SKM-1 treated with dmso at 0.1 percent for 144 hours (cell line): ENCODE data around the gene ATP6V1E1.

Experiments used
- DNase-seq: peaks from one replicate; lab custom pipeline; 2025; ENCODE audit not compliant: unreplicated experiment; lab: John Stamatoyannopoulos, UW

The ATP6V1E1 gene

GRCh38 chr22:17634696-17635095 lies 6.1 kb upstream of the ATP6V1E1 start:
- DNase-seq: no peak

- DNase-seq: no peak
Observed at GRCh38 chr22:17633998-17634323, 5.4 kb upstream of the ATP6V1E1 start.

DNA sequence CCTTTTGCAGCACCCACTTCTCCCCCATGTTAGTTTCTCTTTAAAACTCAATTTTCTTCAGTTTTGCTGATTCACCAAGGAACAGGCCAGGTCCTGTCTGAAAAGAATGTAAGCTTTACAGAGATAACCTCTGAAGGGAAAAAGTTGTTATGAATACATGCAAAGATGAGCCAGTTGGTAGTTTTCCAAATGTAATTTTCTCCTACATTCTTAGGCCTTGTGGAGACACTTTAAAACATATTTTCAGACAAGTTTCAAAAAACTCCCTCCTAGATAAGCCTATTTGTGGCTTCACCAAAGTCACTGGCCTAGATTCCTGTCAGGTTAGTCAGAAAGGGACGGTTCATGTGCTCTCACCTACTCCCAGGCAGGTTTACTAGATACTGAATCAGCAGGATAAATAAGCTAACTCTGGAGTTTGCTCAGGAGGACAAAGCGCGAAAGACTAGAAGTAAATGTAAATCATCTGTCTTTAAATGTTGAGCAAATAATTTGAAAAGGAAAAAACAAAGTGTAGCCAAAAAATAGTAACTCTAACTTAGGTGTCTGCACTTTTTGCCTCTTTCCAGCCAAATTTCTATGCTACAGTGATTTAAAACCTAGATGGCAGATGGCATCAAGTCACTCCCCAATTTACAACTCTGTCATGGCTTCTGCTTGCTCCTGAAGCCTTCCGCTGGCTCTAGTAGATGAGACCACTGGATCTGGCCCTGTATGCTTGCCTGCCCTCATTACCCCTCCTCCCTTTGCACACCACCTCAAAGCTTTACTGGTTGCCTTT lies 4.9 kb upstream of the ATP6V1E1 start:
- DNase-seq: no peak

DNA sequence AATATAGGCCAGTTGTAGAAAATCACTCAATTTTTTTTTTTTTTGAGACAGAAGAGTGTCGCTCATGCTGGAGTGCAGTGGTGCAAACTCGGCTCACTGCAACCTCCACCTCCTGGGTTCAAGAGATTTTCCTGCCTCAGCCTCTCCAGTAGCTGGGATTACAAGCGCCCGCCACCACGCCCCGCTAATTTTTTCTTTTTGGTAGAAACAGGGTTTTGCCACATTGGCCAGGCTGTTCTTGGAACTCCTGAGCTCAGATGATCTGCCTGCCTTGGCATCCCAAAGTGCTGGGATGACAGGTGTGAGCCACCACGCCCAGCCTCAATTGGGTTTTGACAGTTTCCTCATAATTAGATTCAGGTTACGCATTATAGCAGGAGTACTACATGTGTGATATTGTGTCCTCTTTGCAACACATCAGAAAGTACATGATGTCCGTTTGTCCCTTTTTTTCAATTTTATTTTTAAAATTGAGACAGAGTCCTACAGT lies 2.6 kb upstream of the ATP6V1E1 start:
- no peak for DNase-seq

DNA sequence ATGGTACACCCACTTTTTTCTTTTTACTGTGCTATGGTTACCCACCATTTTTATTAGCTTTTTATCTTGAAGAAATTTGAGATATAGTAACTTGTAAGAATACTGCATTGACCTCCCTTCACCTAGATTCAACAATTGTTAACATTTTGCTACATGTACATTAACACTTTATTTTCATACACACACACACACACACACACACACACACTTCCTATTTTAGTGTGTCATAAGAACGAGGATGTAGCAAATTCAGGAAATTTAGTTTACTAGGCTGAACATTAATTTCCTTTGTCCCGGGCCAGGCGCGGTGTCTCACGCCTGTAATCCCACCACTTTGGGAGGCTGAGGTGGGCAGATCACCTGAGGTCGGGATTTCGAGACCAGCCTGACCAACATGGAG lies 1.1 kb upstream of the ATP6V1E1 start:
- DNase-seq: no peak

DNA sequence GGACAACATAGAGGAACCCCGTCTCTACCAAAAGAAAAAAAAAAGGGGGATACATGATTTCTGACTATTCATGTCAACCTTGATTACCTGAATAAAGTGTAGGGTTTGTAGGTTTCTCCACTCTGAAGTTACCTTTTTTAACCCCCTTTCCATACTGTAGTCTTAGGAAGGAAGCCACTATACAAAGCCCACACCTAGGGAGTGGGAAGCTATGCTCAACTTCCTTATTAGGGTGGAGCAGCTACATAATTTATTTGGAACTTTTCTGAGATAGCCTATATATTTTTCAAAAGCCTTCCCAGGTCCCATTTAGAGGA lies 582 bp upstream of the ATP6V1E1 start:
- DNase-seq: no peak

- DNase-seq: no peak
Observed at GRCh38 chr22:17627961-17628405, 566 bp downstream of the ATP6V1E1 start.

GRCh38 chr22:17613280-17613679 lies 15.3 kb downstream of the ATP6V1E1 start:
- no peak for DNase-seq

- no peak for DNase-seq
Observed at GRCh38 chr22:17612057-17612456, 16.5 kb downstream of the ATP6V1E1 start.

GRCh38 chr22:17607891-17608521 lies 20.5 kb downstream of the ATP6V1E1 start:
- no peak for DNase-seq

DNA sequence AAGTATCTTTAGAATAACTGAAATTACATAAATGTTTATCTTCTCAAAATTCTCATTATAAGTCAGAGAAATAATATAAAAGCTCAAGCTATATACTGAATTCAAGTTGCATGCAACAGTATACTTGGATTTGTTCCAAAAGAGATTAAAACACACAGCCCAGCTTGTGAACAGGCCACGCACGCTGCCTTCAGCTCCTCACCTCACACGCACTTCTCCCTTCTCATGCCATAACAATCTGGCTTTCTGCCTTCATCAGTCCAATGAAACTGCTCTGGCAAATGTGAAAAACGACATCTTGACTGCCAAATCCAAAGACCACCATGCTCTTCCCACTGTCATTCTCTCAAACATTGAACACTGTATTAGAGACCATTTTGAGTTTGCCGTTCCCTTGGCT lies 22.1 kb downstream of the ATP6V1E1 start:
- DNase-seq: no peak

GRCh38 chr22:17603668-17604067 lies 24.9 kb downstream of the ATP6V1E1 start:
- DNase-seq: no peak

DNA sequence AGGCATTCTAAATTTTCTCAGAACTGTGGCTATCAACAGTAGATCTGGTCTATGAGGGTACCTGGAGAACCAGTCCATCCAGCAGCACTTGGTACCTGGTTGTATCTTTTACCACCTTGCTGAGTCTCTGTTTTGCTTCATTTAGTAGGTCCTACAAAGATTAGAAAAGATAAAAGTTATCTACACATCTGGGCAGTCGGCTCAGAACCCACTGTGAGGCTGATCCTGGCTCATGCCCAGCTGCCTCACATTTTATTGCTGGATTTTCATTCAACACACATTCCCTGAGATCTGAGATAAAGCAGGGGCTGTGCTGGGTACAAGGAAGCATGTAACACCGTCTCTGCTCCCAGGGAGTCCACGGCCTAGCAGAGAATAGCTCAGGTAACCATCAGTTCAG lies 27.5 kb downstream of the ATP6V1E1 start:
- no peak for DNase-seq

DNA sequence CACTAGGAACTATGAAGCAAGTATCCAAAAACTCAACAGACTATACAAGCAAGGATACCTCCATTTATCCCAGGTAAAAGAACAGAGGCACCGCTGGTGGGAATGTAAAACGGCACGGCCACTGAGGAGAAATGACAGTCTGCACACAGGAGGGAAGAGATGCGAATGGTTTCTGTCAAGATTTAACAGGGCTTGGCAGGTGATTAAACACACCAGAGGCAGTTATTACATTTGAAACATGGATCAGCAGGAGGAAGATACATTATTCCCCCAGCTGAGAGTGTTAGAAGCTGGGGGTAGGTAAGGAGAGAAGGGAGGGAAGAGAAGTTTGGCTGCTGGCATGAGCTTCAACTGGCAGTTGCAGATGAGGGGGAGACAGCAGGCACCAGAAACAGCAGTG lies 30.2 kb downstream of the ATP6V1E1 start:
- DNase-seq: no peak

GRCh38 chr22:17597217-17597616 lies 31.3 kb downstream of the ATP6V1E1 start:
- no peak for DNase-seq

DNA sequence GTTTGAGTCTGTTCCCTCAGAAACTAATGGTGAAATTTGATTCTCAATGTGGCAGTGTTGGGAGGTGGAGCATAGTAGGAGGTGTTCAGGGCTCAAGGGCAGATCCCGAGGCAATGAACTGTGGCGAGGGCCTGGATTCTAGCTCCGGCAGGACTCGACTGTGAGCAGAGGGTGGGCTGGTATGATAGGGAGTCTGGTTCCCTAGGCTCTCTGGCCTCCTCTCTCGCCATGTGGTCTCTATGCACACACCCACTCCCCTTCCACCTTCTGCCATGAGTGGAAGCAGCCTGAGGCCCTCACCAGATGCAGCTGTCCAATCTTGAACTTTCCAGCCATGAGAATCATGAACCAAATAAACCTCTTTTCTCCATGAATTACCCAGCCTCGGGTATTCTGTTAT lies 32.3 kb downstream of the ATP6V1E1 start:
- DNase-seq: no peak

DNA sequence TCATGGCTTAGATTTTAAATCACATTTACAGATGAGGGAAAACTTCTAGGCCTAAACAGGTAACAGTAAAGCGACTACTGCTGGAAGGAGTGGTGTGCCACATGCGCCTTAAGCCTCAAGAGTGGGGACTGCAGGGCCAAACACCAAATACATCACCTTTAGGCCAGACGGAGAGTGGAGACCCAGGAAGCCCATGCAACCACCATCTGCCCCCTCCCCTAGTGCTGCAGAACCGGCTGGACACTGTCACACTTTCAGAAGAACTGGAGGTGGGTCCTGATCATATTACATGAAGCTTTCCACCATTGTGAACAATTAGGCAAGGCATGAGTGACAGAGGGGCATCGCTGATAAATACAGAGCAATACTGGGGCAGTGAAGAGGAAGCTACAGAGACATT lies 36.3 kb downstream of the ATP6V1E1 start:
- no peak for DNase-seq

DNA sequence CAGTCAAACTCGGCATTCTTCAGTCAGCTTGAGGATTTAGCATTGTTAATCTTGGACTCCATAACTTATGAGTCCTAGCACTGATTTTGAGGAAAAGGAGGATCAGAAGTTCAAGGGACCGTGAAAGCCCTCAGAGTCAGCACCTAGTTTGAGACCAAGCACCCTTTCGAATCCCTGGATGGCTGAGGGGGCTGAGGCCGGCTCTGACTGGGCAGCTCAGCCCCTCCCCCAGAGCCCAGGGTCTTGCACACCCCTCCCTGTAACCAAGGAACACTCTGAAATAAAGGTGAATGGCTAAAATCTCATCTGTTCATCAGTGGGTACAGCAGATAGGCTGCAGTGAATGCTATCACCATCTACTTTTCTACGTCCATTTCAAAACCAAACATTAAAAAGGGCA lies 38.0 kb downstream of the ATP6V1E1 start:
- DNase-seq: no peak

DNA sequence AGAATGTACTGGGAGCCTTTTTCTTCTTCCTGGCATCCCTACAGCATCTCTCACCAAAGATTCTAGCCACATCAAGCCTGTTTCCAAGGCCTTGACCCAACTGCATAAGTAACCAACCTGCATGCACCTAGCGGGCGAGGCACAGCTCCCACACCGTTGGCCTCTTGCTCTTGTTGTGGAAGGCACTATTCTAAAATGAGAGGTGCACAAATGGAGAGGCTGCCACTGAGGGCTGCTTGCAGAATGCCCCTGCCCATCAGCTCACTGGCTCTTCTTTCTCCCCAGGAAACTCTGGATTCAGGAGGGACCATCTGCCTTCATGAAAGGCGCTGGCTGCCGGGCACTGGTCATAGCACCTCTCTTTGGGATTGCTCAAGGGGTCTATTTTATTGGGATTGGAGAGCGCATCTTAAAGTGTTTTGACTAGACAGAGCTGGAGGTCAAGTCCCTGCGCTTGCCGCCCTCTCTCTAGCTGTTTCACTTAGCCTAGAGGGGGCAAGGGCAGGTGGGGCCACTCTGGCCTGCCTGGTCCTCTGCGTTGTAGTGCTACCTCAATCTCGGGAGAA lies 38.7 kb downstream of the ATP6V1E1 start:
- DNase-seq: no peak

GRCh38 chr22:17588606-17589005 lies 39.9 kb downstream of the ATP6V1E1 start:
- DNase-seq: no peak

DNA sequence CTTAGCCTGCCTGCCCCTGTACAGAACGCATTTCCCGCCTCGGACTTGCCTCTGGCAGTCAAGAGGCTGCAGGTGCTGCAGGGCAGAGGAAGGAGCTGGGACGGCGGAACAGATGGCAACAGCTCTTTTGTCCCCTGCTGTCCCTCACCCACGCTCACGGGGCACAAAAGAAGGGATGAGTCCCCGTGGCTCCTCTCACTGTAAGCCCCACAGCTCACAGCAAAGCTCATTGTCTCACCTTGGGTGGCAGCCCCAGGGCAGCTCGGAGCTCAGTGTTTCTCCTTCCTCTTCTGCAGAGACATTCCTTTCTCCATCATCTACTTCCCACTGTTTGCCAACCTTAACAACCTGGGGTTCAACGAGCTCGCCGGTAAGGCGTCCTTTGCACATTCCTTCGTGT lies 40.9 kb downstream of the ATP6V1E1 start:
- DNase-seq: no peak

- no peak for DNase-seq
Observed at GRCh38 chr22:17586831-17587440, 41.6 kb downstream of the ATP6V1E1 start.
